Body of pancreas (tissue), 4 donors: ENCODE measurements around the gene MED26.

Source experiments
- CTCF ChIP-seq, 7 experiments: fragments of 450-650 bp in 4 of 7; fragments of 200-600 bp in 3 of 7; sonication (generic) in 3 of 7; IDR thresholded peaks; one replicate each; pipeline ENCODE4 v1.5.1; 2016 to 2019; ENCODE audit warnings: antibody characterized with exemption in 7 of 7
- POLR2A ChIP-seq, 3 donors: fragments of 450-650 bp; IDR thresholded peaks; one replicate each; pipeline ENCODE4 v1.6.1; 2016; ENCODE audit warnings: antibody characterized with exemption in 3 of 3, mild to moderate bottlenecking in 2 of 3

- TF ChIP-seq POLR2A (IDR thresholded peaks at IDR 0.05), result no peak
- TF ChIP-seq CTCF (IDR thresholded peaks at IDR 0.05), result no peak
These were observed 86.4 kb downstream of the MED26 start for GRCh38 chr19:16541526-16542044.
